ENCODE data around the gene AVEN. TPM values are rescaled to one million over a fixed set of nuclear protein-coding genes. Genes with fewer than 3 reads are reported as not detected.

The AVEN gene
- total and polyA plus RNA-seq, 2 of the 8 experiments (the other 6 are each of a cell fraction or from before 2014, with no cell fraction given), result 5.5 to 17.0 TPM

DNA sequence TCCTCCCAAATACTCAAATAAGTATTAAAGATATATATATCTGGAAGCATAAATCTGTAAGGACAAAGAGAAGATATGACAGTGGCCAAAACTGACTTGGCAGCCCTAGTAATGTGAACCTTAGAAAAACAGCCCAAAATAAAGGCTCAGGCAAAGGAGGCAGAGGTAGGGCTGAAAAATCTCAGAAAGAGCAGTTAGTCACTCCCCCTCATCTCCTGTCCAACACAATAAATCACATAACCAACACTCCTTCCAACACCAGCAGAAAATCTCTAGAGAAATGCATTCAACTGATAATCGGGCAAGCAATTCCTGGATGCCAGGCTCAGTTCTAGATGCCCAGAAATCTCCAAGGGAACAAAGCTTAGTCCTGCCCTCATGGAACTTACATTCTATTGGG lies 92.9 kb downstream of the AVEN start (continued):
- TF ChIP-seq, protein P1, sequence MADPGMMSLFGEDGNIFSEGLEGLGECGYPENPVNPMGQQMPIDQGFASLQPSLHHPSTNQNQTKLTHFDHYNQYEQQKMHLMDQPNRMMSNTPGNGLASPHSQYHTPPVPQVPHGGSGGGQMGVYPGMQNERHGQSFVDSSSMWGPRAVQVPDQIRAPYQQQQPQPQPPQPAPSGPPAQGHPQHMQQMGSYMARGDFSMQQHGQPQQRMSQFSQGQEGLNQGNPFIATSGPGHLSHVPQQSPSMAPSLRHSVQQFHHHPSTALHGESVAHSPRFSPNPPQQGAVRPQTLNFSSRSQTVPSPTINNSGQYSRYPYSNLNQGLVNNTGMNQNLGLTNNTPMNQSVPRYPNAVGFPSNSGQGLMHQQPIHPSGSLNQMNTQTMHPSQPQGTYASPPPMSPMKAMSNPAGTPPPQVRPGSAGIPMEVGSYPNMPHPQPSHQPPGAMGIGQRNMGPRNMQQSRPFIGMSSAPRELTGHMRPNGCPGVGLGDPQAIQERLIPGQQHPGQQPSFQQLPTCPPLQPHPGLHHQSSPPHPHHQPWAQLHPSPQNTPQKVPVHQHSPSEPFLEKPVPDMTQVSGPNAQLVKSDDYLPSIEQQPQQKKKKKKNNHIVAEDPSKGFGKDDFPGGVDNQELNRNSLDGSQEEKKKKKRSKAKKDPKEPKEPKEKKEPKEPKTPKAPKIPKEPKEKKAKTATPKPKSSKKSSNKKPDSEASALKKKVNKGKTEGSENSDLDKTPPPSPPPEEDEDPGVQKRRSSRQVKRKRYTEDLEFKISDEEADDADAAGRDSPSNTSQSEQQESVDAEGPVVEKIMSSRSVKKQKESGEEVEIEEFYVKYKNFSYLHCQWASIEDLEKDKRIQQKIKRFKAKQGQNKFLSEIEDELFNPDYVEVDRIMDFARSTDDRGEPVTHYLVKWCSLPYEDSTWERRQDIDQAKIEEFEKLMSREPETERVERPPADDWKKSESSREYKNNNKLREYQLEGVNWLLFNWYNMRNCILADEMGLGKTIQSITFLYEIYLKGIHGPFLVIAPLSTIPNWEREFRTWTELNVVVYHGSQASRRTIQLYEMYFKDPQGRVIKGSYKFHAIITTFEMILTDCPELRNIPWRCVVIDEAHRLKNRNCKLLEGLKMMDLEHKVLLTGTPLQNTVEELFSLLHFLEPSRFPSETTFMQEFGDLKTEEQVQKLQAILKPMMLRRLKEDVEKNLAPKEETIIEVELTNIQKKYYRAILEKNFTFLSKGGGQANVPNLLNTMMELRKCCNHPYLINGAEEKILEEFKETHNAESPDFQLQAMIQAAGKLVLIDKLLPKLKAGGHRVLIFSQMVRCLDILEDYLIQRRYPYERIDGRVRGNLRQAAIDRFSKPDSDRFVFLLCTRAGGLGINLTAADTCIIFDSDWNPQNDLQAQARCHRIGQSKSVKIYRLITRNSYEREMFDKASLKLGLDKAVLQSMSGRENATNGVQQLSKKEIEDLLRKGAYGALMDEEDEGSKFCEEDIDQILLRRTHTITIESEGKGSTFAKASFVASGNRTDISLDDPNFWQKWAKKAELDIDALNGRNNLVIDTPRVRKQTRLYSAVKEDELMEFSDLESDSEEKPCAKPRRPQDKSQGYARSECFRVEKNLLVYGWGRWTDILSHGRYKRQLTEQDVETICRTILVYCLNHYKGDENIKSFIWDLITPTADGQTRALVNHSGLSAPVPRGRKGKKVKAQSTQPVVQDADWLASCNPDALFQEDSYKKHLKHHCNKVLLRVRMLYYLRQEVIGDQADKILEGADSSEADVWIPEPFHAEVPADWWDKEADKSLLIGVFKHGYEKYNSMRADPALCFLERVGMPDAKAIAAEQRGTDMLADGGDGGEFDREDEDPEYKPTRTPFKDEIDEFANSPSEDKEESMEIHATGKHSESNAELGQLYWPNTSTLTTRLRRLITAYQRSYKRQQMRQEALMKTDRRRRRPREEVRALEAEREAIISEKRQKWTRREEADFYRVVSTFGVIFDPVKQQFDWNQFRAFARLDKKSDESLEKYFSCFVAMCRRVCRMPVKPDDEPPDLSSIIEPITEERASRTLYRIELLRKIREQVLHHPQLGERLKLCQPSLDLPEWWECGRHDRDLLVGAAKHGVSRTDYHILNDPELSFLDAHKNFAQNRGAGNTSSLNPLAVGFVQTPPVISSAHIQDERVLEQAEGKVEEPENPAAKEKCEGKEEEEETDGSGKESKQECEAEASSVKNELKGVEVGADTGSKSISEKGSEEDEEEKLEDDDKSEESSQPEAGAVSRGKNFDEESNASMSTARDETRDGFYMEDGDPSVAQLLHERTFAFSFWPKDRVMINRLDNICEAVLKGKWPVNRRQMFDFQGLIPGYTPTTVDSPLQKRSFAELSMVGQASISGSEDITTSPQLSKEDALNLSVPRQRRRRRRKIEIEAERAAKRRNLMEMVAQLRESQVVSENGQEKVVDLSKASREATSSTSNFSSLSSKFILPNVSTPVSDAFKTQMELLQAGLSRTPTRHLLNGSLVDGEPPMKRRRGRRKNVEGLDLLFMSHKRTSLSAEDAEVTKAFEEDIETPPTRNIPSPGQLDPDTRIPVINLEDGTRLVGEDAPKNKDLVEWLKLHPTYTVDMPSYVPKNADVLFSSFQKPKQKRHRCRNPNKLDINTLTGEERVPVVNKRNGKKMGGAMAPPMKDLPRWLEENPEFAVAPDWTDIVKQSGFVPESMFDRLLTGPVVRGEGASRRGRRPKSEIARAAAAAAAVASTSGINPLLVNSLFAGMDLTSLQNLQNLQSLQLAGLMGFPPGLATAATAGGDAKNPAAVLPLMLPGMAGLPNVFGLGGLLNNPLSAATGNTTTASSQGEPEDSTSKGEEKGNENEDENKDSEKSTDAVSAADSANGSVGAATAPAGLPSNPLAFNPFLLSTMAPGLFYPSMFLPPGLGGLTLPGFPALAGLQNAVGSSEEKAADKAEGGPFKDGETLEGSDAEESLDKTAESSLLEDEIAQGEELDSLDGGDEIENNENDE (IDR thresholded peaks at IDR 0.05; ENCODE audit: insufficient replicate concordance, low read length), result no peak
- TF ChIP-seq, protein P2, sequence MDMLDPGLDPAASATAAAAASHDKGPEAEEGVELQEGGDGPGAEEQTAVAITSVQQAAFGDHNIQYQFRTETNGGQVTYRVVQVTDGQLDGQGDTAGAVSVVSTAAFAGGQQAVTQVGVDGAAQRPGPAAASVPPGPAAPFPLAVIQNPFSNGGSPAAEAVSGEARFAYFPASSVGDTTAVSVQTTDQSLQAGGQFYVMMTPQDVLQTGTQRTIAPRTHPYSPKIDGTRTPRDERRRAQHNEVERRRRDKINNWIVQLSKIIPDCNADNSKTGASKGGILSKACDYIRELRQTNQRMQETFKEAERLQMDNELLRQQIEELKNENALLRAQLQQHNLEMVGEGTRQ (IDR thresholded peaks at IDR 0.05; ENCODE audit: low read length), result no peak
- TF ChIP-seq BRCA1 (IDR thresholded peaks at IDR 0.05; ENCODE audit: low read depth, low read length) (no peak), RXRA (IDR thresholded peaks at IDR 0.05; ENCODE audit: insufficient read depth, low read depth, low read length) (no peak), NRF1 (IDR thresholded peaks at IDR 0.05; ENCODE audit: low read depth, low read length) (no peak), RFX5 (IDR thresholded peaks at IDR 0.05; ENCODE audit: borderline replicate concordance, low read depth, low read length) (no peak), TAF1 (IDR thresholded peaks at IDR 0.05; ENCODE audit: low read depth, low read length) (no peak), RNF2 (IDR thresholded peaks at IDR 0.05; ENCODE audit: borderline replicate concordance, low read depth, low read length, missing control alignments, poor library complexity, severe bottlenecking) (no peak), SIRT6 (IDR thresholded peaks at IDR 0.05; ENCODE audit: low read length) (no peak)

All from H1 (cell line).